Stimulated activated CD4-positive, alpha-beta T cell treated with anti-CD3 and anti-CD28 coated beads, Interleukin-1b, Interleukin-23, amount 100 ng/mL, for 4 hours (primary cell): Measurements from ENCODE around the gene SCCPDH.
"Not testable (repeated sequence)": the region's sequence is repeated elsewhere in the genome, so short reads cannot be mapped to it uniquely, and the experiment has no call there.

ENCODE experiments used
- DNase-seq, 2 donors: peaks; one replicate each; pipeline ENCODE4 v3.0.0-alpha.2; 2020; ENCODE audit warnings: low read depth in 2 of 2

Gene SCCPDH, protein sequence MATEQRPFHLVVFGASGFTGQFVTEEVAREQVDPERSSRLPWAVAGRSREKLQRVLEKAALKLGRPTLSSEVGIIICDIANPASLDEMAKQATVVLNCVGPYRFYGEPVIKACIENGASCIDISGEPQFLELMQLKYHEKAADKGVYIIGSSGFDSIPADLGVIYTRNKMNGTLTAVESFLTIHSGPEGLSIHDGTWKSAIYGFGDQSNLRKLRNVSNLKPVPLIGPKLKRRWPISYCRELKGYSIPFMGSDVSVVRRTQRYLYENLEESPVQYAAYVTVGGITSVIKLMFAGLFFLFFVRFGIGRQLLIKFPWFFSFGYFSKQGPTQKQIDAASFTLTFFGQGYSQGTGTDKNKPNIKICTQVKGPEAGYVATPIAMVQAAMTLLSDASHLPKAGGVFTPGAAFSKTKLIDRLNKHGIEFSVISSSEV

DNA sequence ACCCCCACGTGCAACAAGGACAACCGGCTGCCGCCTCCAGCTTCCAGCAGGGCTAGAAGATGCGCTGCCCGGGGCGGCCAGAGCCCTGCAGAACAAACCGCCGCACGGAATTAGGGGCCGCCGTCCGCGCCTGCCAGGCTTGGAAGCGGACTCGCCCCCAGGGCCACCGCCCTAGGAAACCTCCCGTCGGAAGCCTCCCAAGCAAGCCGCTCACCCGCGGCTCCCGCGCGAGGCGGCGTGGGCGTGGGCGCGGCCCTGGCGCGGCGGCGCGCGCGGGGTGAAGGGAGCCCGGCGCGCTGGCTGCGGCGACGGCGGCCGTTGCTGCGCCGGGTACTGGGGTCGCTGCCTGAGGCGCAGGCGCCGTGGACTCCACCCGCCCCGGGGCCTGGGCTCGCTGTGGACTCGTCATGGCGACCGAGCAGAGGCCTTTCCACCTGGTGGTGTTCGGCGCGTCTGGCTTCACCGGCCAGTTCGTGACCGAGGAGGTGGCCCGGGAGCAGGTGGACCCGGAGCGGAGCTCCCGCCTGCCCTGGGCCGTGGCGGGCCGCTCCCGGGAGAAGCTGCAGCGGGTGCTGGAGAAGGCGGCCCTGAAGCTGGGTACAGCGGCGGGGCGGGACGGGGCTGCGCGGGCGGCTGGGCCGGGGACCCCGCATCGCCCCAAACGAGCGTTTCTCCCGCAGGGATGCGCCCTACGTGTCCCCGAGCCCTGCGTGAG lies at the start of gene SCCPDH:
TSS of gene SCCPDH (plus strand) at position 394 of the 715 bp plus-strand sequence. CDS start at position 408, 14 bp downstream.
- peak; percentile 20 to 70 for DNase-seq

DNA sequence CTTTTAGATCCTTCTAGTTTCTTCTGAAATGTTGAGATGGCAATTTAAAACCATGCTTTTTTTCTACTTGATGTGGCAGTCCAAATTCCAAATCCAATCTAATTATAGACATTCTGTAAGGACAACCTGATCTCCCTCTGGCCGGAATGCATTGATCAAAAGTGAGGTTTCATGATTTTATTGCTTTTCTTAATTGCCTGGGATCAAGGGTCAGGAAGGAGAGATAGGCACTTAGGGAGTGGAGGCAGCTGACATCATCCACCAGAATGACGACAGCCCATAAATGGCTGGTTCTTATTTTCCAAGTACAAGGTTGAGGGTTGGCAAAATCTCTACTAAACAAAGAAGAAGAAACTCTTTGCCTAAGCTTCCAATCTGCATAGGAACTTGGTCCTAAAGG lies 46.4 kb upstream of the SCCPDH start:
- DNase-seq: no peak

DNA sequence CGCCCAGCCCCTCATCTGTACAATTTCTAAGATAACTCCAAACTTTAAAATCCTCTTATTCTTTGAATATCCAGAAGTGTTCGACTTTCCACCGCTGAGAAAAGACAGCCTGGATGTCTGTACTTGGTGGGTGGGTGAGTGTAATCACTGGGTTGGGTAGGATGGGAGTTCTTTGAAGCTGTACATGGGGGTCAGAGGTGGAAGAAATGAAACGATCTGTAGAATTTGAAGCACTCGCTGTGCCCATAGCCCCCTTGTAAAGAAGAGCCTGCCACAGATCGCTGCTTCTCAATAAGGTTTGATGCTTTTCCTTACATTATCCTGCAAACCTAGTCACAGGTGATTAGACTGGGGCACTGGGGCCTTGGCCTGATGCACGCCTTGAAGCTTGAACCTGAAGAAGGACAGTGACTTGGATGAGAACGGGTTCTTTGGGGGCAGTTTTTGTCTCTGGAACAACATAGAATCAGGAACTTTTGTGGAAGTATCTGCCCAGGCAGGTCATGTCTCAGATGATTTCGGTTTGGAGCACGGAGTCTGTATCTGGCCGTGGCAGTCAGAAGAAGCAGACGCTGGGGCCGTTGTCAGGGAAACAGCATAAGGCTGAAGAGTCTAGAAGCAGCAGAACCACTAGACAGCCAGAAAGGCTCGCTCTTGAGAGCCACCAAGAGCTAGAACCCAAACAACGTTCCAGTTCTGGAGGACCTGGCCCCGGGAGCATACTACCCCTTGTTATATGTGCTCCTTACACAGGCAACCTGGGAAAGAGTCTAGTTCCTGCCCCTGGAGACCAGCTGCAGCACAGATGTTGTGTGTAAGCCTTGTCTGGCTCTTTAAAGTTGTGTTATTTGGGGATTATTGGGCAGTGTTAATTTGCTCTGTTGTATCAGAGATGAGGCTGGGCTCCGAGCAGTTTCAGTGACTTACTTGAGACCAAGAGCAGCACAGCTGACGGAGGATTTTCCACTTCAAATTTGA lies 45.1 kb upstream of the SCCPDH start:
- no peak for DNase-seq

DNA sequence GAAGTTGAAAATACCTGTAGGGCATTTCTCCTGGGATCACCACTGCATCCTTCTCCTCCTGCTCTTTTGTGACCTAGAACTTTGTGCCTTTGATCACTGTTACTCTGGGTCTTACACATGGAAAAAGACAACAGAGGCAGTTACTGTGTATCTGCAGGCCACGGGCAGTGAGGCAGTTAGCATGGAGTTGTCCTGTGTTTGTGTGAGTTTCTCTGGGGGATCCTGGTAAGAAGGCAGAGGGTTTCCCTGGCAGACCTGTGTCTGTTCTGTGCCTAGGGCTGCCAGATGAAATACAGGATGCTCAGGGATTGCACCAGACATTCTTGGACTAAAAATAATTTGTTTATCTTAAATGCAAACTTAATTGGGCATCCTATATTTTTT lies 44.4 kb upstream of the SCCPDH start:
- no peak for DNase-seq

GRCh38 chr1:246680190-246680589 lies 44.0 kb upstream of the SCCPDH start:
- no peak for DNase-seq

DNA sequence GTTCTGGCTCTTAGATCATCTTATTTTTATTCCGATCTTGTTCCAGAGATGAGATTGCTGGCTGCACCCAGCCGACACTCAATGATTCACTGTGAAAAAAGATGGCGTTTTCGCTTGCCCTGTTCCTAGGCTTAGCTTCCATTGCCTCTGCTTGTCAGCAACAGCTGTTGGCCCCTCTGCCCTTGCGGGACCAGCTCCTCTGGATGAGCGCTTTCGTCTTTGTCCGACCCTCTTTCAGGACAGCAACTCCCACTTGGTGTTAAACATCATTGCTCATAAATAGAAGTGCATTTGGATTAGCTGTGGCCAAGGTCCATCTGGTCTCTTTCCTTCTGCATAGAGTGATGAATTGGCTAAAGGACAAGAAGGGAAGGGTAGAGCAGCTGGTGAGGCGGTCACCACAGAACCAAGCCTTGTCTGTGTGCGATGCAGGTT lies 43.5 kb upstream of the SCCPDH start:
- DNase-seq: no peak

DNA sequence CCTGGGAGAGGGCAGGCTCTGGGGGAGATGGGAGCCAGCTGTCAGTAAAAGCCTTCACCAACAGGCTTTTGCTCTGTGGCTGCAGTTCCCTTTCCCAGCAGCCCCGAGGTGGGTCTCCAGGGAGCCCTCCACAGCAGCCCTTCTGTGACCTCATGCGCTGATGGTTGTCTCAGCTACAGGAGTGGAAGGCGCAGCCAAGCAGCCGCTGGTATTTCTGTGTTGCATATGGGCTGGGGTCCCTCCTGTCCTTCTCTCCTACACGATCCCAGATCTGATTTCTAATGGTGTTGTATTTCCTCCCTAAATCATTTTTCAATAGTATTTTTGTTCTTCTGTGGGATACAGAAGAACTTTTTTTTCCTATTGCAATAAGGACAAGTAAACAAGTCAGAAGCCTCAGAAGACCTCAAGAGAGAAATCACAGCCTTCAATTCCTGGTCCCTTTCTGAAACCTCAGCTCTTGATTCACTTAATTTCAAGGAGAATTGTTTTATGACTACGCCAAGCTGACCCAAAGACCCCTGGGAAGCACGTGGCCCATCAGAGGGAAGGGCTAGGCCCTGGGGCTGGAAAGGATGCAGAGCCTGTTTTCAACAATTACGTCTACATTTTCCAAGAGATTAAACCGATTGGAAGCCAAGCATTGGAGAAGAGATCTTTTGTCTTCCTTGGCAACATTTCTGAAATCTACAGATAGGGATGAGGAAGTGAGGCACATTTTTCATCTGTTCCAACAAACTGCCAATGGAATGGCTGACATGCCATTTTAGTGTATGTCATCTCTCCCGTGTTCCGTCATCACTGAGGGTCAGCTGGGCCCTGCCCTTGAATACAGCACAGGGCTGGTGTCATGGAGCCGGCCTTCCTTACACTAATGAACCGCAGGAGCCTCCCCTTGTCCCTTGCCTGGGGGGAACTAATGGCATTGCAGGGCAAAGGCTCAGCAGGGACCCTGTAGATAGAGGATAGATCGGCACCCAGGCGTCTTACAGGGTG lies 42.0 kb upstream of the SCCPDH start:
- no peak for DNase-seq

DNA sequence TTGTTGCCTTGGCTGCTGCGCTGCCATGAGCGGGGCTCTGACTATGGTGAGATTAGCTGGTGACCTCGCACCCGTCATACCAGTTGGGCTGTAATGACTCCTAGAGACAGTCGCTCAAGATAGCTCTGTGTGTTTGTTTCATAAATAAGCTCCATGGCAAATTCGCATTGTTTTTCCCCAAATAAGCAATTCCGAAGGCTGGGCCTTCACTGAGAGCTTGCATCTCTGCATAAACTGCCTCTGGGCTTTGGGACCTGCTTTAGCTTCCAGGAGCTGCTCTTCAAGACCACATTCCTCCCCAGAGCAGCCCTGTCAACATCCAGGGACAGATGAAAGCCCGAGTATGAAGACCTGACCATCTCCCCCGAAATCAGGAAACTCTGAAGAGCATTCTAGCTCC lies 40.7 kb upstream of the SCCPDH start:
- no peak for DNase-seq

DNA sequence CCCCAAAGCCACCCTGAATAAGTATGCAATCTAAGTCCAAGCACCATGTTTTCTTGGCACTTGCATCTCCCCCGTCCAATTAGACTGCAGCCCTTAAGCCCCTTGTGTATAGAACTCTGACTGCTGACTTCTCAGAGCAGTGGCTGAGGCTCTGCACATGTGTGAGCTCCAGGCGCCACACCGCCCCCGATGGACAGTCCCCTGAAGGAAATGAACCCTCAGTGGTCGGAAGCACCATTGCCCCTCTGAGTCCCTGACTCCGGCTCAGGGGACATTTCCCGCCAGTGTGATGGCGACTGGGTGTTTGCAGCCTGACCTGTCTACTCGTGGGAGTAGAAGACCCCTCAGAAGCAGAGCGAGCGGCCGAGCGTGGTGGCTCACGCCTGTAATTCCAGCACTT lies 37.2 kb upstream of the SCCPDH start:
- no peak for DNase-seq

- peak; percentile 11 to 12 for DNase-seq
These were observed 34.7 kb upstream of the SCCPDH start for GRCh38 chr1:246689409-246690008.

DNA sequence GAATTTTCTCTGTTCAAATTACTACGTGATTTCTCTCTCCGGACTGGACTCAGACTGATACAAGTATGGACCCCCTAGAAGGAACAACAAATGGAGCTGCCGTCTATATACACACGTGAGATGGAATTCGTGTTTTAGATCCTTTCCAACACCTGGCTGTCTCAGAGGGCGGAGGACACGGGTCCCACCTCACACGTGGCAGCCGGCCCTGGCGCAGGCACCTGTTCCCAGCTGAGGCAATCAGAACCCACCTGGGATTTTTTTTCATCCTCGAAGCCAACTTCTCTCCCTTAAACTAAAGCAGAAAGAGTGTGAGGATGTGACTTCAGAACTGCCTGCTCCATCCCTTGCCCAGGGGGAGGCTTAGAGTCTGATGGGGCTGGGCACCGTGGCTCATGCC lies 34.1 kb upstream of the SCCPDH start:
- no peak for DNase-seq

- no peak for DNase-seq
These were observed 32.4 kb upstream of the SCCPDH start for GRCh38 chr1:246691622-246692495.

GRCh38 chr1:246694213-246694895 lies 29.9 kb upstream of the SCCPDH start:
- not testable (repeated sequence) for DNase-seq

GRCh38 chr1:246695136-246695535 lies 29.1 kb upstream of the SCCPDH start:
- no peak for DNase-seq

GRCh38 chr1:246695666-246696065 lies 28.5 kb upstream of the SCCPDH start:
- no peak for DNase-seq

DNA sequence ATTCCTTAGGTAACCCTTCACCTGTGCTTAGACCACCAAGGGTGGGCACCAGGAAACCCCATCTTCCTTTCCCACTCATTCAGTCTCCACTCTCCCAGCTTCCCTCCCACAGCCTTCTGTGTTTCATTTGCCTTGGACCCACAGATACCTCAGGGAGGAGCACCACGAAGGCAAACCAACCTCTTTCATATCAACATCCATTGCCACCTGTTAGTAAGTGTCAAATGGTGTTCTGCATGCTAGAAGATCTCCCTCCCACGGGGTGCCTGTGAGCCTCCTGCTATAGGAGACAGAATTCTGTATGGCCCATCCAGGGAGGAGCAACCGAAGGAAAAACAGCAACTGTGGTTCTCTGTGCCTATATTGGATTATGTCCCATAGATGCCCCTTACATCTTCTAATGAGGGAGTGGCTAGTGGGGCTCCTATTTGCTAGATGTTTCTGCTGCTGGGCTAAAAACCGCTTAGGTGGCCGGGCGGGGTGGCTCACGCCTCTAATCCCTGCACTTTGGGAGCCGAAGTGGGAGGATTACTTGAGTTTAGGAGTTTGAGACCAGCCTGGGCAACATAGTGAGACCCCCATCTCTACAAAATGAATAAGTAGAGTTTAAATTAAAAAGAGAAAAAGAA lies 25.6 kb upstream of the SCCPDH start:
- DNase-seq: no peak

DNA sequence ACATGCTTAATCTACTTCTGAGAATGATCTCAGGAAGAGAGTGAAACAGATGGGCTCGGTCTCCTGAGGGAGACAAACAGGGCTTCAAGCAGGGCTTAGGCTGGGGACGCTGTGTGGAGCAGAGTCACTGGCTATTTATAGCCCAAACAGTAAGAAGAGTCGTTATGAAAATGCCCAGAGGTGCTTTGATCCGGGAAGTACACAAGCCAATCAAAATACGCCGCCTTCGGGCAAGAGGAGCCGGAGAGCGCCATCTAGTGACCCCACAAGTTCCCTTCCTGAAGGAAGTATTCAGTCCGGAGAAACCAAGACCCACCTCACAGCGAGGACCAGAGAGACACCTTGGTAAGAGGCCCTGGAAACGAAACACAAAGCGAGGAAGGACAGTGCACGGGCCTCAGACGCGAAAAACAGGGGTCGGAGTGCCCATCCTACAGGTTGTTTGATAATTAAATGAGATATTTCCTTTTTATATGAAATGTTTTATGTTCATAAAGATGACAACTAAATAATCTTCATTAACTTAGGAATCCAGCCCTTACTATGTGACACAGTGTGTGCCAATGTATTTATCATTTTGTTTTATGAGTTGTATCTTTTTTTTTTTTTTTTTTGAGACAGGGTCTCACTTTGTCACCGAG lies 25.0 kb upstream of the SCCPDH start:
- peak; percentile 59 to 65 for DNase-seq

DNA sequence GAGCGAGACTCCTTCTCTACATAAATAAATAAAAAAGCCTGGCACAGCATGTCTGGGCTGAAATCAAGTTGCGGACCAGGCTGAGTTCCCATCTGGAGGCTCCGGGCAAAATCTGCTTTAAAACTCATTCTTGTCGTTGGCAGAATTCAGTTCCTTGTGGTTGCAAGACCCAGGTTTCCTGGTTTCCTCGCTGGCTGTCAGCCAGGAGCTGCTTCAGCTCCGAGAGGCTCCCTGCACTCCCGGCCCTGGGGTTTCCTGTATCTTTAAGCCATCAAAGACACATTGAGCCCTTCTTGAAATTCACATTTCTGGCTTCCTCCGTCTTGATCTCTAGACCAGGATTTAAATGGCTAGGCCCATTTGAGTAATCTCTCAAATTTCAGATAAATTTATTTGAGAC lies 20.6 kb upstream of the SCCPDH start:
- DNase-seq: no peak
